NOMO-1 (cell line): ENCODE data around the gene HEATR5A.
"Not testable (repeated sequence)": the region's sequence is repeated elsewhere in the genome, so short reads cannot be mapped to it uniquely, and the experiment has no call there.

Experiments used
- DNase-seq, 2 experiments: peaks; one replicate each; lab custom pipeline; 2025; ENCODE audit not compliant: unreplicated experiment in 2 of 2; lab: John Stamatoyannopoulos, UW

Gene HEATR5A

DNA sequence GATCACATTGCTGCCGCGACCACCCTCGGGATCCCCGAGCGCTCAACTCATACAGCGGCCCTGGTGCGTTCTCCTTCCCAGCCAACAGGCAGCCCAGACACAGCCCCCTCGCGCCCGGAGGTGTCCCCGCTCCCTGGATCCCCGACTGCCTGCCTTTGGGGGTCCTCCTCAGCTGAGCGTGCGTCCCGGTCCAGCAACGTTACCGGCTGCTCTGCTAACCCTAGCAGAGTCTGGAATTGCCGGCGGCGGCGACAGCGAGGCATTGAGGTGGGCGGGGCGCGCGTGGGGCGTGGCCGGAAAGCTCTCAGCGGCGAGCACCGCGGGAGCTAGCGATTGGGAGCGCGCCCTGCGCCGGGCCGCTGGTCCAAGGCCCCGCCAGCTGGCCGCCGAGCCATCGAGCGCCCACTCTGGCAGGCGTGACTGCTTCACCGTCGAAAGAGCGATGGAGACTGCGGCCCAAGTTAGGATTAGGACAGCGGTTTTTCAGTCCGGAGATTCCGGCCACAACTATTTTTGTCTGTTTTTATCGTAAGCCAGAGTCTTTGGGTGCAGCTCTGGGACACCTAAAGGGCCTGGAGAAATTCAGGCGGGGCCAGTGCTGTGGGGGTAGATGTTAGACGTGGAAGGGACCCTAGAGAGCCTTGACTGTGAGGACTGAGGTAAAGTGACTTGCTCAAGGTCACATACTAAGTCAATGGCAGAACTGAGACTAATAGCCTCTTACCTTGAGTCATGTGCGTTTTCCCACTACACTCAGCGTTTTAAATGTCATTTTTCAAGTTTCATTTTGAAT is at the start of gene HEATR5A:
Gene HEATR5A, minus strand, starts transcription at position 232 of the 793 bp plus-strand sequence. CDS start 17,575 bp downstream, outside the sequence.
- DNase-seq, result peak; percentile 95 to 97

GRCh38 chr14:31466554-31466953 is 46.2 kb upstream of the HEATR5A start:
- DNase-seq, result no peak

GRCh38 chr14:31465111-31465510 is 44.8 kb upstream of the HEATR5A start:
- no peak for DNase-seq

DNA sequence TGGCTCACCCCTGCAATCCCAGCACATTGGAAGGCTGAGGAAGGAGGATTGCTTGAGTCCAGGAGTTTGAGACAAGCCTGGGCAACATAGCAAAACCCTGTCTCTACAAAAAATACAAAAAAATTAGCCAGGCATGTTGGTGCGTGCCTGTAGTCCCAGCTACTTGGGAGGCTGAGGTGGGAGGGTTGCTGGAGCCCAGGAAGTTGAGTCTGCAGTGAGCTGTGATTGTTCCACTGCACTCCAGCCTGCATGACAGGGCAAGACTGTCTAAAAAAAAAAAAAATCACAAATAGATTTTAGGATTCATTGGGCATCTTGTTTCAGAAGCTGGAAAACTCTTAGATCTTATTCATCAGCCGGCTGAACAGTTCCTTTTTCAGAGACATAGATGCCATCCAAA is 42.1 kb upstream of the HEATR5A start:
- DNase-seq, result not testable (repeated sequence)

DNA sequence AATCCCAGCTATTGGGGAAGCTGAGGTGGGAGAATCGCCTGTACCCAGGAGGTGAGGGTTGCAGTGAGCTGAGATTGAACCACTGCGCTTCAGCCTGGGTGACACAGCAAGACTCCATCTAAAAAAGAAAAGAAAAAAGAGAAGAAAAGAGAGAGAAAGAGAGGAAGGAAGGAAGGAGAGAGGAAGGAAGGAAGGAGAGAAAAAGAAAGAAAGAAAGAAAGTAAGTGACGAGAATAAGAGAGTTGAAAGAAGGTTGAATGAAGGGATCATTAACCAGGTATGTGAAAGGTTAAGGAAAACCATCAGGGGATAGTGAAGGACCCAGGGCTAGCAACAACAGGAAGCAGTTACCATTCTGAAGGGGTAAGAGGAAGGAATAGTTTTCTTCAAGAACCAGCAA is 41.2 kb upstream of the HEATR5A start:
- DNase-seq, result no peak

- no peak for DNase-seq
Measured at GRCh38 chr14:31457665-31458659, 37.6 kb upstream of the HEATR5A start.

GRCh38 chr14:31456841-31457664 is 36.7 kb upstream of the HEATR5A start, which contains the start of gene DTD2:
DTD2 (minus strand) TSS chr14:31457506; CDS start chr14:31457393, 113 bp downstream.
- peak; percentile 94 to 96 for DNase-seq

DNA sequence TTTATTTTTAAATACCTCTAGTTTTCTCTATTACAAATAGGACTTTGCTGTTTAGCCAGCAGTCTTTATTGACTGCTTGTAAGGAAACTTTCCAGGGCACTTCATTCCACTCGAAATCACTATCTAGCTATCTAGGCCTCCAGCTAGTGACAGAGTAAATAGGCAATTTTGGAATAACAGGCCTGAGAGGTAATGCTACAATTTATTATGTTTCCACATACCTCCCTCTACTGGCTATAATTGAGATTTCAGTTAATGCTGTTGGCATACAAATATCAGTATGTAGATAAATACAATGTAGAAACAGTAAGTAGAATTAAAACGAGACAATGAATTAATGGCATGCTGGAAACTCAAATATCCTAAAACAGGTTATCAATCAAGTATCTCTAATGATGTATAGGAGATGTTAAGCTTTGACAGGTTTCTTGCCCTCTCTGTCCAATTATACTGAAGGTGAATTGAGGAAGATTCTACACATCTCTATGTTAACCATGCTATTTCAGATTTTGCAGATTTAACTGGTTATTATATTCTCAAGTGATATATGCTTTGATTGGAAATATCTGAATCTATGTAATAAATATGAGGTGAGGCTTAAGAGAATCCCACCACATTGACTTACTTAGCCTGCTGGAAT is 29.7 kb upstream of the HEATR5A start:
- peak in 1 of 2 experiments; percentile 40 for DNase-seq

DNA sequence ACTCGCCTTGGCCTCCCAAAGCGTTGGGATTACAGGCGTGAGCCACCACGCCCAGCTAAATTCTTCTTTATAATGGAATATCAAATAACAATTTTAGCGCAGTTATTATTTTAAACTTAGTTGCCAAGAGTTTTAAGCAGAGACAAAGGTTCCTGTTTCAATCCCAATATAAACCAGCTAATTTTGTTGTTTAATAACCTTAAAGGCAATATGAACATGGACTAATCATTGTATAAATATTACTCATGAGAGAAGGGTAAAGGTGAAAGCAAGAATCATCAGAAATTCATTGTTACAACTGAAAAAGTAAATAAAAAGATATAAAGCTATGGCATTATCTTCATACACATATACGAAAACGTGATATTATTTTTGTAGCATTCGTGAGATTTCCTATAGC is 28.8 kb upstream of the HEATR5A start:
- DNase-seq, result no peak

DNA sequence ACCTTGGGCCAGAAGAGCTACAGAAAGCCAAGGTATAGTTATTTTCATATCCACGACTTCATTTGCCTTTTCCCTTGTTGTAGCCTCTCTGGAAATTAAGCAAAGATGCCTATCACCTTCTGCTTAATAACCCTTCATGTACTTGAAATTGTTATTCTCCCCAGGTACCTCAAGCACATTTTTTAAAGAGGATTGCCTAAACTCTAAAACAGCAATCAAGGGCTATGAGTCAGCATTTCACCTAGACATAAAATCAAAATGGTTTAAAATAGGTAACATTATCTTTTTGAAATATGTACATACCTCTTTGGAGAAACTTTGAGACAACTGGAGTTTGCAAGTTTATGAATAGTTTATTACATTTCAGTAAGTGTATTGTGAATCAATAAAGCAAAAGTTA is 25.4 kb upstream of the HEATR5A start:
- no peak for DNase-seq

DNA sequence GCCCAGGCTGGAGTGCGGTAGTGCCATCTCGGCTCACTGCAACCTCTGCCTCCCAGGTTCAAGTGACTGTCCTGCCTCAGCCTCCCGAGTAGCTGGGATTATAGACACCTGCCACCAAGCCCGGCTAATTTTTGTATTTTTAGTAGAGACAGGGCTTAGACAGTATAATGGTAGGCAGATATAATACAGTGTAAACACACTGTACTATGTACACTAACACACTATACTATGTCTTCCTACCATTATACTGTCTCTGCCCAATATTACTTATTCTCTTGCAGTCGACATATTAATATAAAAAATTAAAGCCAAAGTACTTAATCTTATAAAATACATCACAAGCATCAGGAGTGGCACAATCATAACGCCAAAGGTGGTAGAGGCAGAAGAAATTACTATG is 21.9 kb upstream of the HEATR5A start:
- no peak for DNase-seq

DNA sequence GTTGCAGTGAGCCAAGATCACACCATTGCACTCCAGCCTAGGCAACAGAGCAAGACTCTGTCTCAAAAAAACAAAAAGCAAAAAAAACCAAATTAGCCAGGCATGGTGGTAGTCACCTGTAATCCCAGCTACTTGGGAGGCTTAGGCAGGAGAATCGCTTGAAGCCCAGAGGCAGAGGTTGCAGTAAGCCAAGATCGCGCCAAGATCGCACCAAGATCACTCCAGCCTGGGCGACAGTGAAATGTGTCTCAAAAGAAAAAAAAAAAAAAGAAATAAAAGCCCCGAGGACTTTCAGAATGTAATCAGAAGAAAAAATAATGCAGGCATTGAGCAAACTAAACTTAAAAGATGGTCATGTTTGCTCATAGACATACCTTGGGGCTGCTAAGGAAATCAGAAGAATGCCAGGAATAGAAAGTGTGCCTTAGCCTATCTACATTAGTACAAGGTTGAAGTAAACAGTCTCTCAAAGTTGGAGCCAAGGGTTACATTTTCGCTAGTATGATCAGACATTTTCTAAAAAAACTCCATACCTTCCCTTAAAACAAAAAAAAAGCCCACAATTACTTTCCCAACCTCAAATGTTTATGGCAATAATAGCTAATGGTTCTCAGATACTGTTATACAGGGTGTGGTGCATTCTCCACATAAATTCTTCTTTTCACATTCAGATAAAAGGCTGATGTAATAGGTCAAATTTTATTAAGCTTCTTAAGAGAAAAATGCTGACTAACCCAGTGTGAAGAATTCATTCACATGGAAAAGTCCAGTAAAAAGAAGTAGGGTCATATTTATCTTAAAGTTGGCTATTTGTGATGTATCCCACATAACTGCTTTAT is 21.1 kb upstream of the HEATR5A start:
- no peak for DNase-seq

- DNase-seq, result no peak
Measured at GRCh38 chr14:31440280-31440679, 19.9 kb upstream of the HEATR5A start.

DNA sequence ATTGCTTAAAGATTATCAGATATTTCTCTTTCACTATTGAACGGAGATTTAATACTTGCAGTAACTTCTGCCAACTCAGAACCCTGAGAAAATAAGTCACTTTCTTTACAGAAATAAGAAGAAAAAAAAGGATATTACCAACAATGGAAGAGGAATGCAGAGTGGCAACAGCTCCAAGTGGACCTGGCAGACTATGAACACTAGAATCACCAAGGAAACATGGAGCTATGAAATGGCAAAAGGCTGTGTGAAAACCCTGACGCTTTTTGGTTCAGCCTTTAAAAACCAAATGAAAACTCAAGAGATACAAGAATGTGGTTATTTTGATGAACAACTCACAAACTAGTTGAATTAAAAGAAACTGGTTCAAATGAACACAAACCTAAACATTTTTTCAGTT is 19.2 kb upstream of the HEATR5A start:
- no peak for DNase-seq

DNA sequence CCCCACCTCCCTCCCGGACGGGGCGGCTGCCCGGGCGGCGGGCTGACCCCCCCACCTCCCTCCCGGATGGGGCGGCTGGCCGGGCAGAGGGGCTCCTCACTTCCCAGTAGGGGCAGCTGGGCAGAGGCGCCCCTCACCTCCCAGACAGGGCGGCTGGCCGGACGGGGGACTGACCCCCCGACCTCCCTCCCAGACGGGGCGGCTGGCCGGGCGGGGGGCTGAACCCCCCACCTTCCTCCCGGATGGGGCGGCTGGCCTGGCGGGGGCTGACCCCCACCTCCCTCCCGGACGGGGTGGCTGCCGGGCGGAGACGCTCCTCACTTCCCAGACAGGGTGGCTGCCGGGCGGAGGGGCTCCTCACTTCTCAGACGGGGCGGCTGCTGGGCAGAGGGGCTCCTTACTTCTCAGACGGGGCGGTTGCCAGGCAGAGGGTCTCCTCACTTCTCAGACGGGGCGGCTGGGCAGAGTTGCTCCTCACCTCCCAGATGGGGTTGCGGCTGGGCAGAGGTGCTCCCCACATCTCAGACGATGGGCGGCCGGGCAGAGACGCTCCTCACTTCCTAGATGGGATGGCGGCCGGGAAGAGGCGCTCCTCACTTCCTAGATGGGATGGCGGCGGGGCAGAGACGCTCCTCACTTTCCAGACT is 16.8 kb upstream of the HEATR5A start:
- not testable (repeated sequence) for DNase-seq

- DNase-seq, result peak in 1 of 2 experiments; percentile 30
Measured at GRCh38 chr14:31435276-31435675, 14.9 kb upstream of the HEATR5A start.

DNA sequence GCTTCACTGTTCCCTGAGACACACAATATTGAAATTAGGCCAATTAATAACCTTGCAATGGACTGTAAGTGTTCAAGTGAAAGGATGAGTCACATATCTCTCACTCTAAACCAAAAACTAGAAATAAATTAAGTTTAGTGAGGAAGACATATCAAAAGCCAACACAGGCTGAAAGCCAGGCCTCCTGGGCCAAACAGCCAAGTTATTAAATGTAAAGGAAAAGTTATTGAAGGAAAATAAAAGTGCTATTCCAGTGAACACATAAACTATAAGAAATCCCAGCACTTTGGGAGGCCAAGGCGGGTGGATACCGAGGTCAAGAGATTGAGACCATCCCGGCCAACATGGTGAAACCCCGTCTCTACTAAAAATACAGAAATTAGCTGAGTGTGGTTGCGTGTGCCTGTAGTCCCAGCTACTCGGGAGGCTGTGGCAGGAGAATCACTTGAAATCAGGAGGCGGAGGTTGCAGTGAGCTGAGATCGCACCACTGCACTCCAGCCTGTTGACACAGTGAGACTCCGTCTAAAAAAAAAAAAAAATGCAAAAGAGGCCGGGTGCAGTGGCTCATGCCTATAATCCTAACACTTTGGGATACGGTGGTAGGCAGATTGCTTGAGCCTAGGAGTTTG is 10.4 kb upstream of the HEATR5A start:
- DNase-seq, result no peak

GRCh38 chr14:31429791-31430190 is 9.4 kb upstream of the HEATR5A start:
- no peak for DNase-seq
